Brain pericyte (primary cell): ENCODE results near the gene CCDC92B.
"Not testable (repeated sequence)": the region's sequence is repeated elsewhere in the genome, so short reads cannot be mapped to it uniquely, and the experiment has no call there.

Experiments used
- DNase-seq: peaks from one replicate; pipeline ENCODE4 v3.0.0-alpha.2; 2012; ENCODE audit warnings: low read depth, low spot score

CCDC92B gene

DNA sequence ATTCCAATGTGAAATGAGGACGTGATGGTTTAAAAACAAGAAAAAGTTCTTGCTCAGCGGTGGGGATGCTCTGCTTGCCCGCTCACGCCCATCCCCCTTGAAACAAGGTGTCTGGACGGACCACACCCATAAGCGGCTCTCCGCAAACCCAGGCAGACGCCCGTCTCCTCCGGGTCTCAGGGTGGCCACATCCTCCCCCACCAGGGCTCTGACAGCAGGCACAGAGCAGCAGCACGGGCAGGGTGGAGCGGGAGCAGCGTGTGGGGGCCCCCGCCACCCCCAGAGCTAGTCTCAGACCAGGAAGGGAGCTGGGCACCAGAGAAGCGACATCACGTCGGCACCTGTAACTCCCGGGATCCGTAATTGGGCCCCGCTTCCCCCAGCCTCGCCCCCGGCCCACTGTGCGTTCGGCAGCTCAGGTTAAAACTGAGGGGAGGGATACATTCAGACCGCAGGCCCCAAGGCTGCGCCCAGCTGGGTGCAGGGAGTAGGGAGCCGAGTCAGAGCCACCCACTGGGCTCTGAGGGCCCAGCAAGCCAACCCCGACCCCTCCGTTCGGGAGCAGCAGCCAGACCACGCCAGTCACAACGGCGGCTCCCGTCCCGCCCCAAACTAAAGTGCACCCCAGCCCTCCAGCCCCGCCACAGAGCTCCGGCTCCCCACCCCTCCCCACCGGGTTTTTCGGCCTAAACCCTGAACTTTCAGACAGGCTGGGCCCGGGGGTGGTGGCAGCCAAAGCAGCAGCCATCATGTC lies 59.9 kb downstream of the CCDC92B start:
- no peak for DNase-seq

DNA sequence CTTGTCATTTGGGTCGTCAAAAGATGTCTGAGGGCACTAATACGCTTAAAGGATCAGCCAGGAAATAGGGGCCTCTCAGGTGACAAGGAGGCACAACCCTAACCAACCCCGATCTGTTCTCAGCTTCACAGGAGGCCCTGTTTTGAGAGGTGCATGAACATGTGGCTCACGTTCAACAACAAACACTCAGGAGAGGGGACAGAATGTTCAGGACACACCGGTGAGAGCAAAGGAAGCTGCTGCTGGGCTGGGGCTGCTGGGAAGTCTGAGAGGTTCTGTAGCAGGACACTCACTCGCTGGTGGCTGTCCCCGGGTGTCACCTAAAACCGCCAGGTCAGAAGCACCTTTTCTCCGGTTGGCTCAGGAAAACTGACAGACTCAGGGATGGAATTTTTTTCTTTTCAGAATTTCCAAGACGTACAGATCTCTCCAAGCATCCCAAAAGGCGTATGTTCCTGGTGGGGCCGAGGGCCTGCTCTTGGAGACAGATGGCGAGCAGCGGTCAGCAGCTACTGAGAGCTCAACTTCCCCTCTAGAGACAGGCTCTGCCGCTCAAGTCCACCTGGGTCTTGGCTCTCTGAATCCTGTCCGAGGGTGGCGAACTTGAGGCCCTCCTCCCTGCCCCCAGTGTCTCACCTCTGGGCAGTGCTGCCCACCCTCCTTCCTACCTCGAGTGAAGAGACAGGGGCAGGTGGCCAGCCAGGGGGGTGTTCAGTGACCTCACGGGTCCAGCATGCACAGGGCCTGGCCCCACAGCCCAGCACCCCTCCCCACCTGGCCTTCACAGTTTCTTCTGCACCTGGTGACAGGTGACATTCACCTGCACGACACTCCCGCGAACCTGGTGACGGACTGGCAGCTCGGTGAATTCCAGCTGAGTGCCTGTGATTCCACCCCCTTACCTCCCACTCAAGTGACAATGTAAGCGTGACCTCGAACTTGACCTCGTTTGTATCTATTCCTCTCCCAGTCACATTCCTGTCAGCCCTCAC lies 60.8 kb downstream of the CCDC92B start:
- no peak for DNase-seq

DNA sequence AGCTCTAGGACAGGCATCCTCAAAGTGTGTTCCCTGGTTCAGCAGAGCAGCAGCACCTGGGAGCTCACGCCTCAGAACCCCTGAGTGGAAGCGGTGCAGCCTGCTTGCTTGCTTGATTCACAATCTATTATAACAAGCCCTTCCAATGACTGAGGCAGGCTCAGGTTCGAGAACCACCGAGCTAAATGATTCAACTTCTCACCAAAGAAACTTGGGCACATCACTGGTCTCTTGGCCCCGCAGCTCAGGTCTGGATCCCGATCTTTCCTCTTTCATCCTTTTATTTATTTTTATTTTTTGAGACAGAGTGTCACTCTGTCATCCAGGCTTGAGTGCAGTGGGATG lies 62.4 kb downstream of the CCDC92B start:
- no peak for DNase-seq

DNA sequence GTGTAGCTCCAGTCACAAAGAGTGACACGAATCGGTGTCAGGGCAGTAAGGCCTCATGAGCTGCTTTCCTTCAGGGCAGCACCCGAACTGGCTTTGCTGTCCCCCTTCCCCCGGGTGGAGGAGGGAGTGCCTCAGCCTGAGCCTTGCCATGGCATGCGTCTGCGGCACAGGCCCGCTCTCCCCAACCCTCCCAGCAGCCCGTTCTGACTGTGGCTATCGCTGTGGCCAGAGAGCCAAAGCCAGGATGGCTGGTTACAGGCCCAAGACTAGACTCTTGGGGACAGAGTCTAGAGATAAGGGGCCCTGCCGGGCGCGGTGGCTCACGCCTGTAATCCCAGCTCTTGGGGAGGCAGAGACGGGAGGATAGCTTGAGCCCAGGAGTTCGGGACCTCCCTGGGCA lies 63.8 kb downstream of the CCDC92B start:
- DNase-seq: no peak

DNA sequence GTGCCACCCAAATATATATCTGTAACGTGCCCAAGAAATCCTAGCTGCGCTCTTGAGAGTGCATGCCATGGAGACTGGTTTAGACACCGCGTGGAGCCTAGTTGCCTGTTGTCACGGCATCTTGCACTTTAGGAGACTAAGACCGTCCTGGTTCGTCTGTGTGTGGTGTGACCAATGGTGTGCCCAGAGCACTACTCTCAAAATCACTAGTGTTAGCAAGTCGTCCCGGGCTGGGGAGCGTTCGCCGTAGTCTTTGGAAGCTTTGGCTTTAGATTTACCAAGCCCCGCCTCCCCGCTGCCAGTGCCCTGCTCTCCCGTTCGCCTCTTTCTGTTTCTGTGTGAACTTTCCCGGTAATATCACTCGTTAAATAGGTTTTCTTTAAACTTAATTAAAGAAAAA lies 64.9 kb downstream of the CCDC92B start:
- no peak for DNase-seq

DNA sequence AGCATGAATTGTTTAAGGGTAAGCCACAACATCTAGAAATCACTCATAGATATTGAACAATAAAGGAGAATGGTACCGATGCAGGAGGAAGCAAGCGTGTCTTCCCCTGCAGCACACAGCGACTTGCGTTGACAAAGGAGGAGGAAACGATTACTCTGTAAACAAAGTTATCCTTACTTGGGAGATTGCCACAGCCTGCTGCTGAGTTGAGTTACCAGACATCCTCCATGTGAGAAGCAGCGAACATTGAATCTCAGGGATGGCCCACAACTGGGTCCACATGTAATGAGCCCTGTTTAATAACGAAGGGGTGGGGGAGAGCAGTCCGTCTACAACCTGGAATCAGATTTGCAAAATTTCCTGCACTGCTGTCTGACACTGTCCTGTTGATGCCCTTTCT lies 65.5 kb downstream of the CCDC92B start:
- no peak for DNase-seq

DNA sequence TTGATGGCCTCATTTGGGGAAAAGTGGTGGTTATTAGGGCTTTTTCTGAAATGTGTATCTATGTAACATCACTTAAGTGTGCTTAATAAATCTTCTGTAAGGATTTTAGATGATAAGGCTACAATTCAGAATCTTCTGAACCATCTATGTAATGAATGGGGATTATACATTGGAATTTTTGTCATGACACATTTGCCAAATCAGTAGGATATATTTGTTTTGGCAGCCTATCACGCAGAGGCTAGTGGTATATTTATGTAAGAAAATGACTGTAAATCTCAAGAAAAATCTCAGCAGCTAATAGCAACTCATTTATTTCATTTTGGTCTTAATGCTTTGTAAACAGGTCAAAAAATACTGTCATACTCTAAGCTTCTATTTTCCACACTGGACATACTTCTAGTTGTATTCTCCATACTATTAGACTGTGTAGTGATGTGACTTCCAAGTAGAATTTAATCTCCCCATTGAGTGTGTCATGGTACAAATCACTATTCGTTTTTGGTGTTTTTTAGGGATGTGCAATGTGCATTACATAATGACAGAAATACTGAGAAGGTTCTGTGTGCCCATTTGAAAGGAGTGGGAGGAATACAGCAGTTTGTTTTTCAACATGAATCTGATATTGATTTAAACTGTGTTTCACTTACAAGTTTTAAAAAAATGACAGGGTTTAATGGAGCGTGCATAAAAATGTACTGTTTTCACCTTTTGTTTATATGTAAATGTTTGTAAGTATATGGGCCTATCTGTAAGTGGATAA lies 67.1 kb downstream of the CCDC92B start:
- DNase-seq: no peak

DNA sequence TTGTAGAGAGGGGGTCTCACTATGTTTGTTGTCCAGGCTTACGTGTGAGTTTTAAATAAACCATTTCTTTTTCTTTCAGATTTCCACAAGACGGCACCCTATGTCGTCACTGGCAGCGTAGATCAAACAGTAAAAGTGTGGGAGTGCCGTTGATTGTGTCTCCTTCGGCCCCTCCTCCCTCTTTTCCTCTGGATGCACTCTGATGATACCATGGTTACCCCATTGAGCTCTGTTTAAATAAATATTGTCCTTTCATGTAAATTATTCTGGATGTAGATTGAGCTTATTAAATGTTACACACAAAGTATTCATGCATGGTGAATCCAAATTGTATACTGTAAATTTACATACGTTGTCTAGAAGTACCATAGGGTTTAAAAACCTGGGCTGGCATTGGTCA lies 67.8 kb downstream of the CCDC92B start:
- no peak for DNase-seq

DNA sequence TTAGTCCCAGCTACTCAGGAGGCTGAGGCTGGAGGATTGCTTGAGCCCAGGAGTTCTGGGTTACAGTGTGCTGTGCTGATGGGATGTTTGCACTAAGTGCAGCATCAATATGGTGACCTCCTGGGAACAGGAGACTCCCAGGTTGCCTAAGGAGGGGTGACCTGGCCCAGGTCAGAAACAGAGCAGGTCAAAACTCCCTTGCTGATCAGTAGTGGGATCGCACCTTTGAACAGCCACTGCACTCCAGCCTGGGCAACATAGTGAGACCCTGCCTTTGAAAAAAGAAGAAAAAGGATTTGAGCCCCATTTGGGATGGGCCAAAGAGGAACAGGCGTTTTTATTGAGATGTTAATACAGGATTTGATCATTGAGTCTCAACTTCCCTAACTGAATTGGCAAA lies 68.5 kb downstream of the CCDC92B start:
- DNase-seq: no peak

DNA sequence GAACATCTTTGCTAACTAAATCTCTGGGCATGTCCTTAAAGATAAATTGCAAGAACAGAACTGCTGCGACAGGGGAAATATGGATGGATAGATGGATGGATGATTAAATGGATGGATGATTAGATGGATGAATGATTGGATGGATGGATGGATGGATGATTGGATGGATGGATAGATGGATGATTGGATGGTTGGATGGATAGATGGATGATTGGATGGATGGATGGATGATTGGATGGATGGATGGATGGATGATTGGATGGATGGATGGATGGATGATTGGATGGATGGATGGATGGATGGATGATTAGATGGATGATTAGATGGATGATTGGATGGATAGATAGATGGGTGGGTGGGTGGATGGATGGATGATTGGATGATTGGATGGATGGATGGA lies 70.2 kb downstream of the CCDC92B start:
- not testable (repeated sequence) for DNase-seq
